ENCODE results near the gene BICRAL.

DNA sequence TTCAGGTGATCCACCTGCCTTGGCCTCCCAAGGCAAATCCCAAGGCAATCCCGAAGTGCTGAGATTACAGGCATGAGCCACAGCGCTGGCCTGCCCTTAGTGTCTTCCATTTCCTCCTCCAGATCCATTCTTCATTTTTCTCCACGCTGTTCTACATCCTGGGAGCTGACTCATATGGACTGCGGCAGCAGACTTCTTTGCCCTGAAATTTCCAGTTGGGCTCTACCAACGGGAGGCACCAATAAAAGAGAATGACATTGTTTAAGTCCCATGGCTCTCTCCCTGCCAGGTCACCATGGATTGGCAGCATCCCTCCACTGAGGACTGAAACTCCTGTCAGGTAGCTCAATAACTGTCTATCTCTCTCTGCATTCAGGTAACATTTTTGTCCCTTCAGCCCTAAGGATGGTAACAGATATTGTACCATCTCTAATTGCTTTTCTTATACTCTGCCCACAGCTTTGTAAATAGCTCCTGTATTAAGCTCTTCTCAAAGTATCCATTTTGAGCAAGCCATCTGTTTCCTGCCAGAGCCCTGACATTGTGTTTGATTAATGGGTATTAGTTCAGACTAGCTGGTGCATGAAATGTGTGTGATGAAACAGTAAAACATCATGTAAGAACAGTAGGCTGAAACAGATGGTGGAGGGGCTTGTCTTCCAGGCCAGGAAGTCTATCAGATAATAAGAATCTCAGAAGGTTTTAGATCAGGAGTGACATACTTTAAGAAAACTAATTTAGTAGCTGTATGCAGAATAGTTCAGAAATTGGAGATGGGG, 39.5 kb upstream of the BICRAL start:
- TF ChIP-seq, protein P1, sequence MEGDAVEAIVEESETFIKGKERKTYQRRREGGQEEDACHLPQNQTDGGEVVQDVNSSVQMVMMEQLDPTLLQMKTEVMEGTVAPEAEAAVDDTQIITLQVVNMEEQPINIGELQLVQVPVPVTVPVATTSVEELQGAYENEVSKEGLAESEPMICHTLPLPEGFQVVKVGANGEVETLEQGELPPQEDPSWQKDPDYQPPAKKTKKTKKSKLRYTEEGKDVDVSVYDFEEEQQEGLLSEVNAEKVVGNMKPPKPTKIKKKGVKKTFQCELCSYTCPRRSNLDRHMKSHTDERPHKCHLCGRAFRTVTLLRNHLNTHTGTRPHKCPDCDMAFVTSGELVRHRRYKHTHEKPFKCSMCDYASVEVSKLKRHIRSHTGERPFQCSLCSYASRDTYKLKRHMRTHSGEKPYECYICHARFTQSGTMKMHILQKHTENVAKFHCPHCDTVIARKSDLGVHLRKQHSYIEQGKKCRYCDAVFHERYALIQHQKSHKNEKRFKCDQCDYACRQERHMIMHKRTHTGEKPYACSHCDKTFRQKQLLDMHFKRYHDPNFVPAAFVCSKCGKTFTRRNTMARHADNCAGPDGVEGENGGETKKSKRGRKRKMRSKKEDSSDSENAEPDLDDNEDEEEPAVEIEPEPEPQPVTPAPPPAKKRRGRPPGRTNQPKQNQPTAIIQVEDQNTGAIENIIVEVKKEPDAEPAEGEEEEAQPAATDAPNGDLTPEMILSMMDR (IDR thresholded peaks at IDR 0.05), result no peak
- TF ChIP-seq POLR2AphosphoS5 (IDR thresholded peaks at IDR 0.05; ENCODE audit: insufficient read depth in 1 of 2, low read depth in 1 of 2) (no peak), POLR2A (IDR thresholded peaks at IDR 0.05) (no peak)

All from vagina (tissue), 2 donors.